HCT116 (cell line): Measurements from ENCODE around the gene FTCD.

Experiments
- TF ChIP-seq, protein P1 (sequence below), 3 experiments: fragments of 200-600 bp in 1 of 3; sonication (generic) in 1 of 3; IDR thresholded peaks in 2 of 3; conservative IDR thresholded peaks in 1 of 3; 2 replicates each; pipeline ENCODE4 v1.5.1; 2012 to 2017; ENCODE audit warnings: low read depth in 2 of 3, low read length in 2 of 3, antibody characterized with exemption in 1 of 3, borderline replicate concordance in 1 of 3, control low read depth in 1 of 3, mild to moderate bottlenecking in 1 of 3, mixed read lengths in 1 of 3, mixed run types in 1 of 3, moderate library complexity in 1 of 3; ENCODE audit not compliant: insufficient read depth in 1 of 3
- TF ChIP-seq, protein P2 (sequence below): IDR thresholded peaks from 2 replicates; pipeline ENCODE4 v1.6.1; 2012; ENCODE audit warnings: low read depth

DNA sequence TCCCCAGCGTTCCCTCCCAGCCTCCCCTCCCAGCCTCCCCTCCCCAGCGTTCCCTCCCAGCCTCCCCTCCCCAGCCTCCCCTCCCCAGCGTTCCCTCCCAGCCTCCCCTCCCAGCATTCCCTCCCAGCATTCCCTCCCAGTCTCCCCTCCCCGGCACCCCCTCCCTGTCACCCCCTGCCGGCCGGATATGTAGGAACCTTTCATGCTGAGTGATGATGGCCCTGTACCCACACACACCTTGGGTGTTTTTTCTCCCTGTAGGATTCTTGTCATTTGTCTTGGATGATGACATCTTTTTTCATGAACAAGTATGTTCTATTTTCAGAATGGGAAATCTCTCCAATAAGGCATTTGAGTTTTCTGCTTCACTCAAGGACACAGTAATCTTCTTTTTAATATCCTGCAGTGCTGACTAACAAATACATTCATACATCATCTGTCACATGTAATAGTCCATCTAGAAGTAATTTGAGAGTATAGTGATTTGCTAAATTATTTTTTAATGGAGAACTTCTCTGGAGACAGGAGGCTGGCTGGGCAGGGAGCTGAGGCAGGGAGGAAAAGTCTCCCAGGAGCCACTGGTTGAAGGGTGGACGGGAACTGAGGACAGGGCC lies 19.5 kb downstream of the FTCD start:
- TF ChIP-seq, protein P1, sequence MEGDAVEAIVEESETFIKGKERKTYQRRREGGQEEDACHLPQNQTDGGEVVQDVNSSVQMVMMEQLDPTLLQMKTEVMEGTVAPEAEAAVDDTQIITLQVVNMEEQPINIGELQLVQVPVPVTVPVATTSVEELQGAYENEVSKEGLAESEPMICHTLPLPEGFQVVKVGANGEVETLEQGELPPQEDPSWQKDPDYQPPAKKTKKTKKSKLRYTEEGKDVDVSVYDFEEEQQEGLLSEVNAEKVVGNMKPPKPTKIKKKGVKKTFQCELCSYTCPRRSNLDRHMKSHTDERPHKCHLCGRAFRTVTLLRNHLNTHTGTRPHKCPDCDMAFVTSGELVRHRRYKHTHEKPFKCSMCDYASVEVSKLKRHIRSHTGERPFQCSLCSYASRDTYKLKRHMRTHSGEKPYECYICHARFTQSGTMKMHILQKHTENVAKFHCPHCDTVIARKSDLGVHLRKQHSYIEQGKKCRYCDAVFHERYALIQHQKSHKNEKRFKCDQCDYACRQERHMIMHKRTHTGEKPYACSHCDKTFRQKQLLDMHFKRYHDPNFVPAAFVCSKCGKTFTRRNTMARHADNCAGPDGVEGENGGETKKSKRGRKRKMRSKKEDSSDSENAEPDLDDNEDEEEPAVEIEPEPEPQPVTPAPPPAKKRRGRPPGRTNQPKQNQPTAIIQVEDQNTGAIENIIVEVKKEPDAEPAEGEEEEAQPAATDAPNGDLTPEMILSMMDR (IDR thresholded peaks at IDR 0.05 in 2 of 3, conservative IDR thresholded peaks at IDR 0.05 in 1 of 3; ENCODE audit: borderline replicate concordance in 1 of 3, insufficient read depth in 1 of 3, low read depth in 2 of 3, low read length in 2 of 3) = no peak
- TF ChIP-seq, protein P2, sequence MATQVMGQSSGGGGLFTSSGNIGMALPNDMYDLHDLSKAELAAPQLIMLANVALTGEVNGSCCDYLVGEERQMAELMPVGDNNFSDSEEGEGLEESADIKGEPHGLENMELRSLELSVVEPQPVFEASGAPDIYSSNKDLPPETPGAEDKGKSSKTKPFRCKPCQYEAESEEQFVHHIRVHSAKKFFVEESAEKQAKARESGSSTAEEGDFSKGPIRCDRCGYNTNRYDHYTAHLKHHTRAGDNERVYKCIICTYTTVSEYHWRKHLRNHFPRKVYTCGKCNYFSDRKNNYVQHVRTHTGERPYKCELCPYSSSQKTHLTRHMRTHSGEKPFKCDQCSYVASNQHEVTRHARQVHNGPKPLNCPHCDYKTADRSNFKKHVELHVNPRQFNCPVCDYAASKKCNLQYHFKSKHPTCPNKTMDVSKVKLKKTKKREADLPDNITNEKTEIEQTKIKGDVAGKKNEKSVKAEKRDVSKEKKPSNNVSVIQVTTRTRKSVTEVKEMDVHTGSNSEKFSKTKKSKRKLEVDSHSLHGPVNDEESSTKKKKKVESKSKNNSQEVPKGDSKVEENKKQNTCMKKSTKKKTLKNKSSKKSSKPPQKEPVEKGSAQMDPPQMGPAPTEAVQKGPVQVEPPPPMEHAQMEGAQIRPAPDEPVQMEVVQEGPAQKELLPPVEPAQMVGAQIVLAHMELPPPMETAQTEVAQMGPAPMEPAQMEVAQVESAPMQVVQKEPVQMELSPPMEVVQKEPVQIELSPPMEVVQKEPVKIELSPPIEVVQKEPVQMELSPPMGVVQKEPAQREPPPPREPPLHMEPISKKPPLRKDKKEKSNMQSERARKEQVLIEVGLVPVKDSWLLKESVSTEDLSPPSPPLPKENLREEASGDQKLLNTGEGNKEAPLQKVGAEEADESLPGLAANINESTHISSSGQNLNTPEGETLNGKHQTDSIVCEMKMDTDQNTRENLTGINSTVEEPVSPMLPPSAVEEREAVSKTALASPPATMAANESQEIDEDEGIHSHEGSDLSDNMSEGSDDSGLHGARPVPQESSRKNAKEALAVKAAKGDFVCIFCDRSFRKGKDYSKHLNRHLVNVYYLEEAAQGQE = no peak
